GM04504 (cell line): ENCODE data around the gene MOB1A.
"Not testable (repeated sequence)": the region's sequence is repeated elsewhere in the genome, so short reads cannot be mapped to it uniquely, and the experiment has no call there.

Experiments
- DNase-seq: peaks from one replicate; pipeline ENCODE4 v3.0.0-alpha.2; 2012; ENCODE audit warnings: low read depth

MOB1A gene

DNA sequence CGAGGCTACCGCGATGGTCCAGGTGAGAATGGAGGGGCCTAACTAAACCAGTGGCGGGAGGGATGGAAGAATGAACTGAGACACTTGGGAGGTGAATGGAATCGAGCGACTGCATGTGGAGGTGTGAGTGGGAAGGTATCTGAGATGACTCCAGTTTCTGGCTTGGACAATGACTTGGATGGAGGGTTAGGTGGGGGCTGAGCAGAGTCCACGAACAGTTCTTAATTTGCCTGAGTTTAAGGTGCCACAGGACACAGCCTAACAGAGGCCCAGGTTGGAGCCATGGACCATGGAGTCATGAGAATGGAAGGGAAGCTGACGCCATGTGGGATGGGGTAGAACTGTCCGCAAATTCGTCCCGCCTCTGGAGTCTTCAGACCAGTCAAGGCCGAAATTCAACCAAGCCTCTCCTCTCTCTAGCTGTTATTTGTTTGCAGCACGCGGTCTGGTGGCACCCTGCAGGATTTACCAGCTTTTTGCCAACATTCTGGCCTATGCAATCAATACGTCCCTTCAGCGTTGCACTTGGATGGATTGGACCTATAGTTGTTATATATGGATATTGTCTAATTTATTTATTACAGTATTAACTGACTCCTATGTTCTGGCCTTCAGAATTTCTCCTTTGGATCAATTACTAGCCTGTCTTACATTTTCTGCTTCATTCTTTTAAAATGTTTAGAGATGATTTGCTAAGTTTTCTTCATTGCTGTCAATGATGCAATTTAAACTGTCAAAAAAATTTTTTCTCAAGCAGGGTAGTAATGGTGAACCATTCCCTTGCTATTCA, 30.0 kb downstream of the MOB1A start:
- no peak for DNase-seq

DNA sequence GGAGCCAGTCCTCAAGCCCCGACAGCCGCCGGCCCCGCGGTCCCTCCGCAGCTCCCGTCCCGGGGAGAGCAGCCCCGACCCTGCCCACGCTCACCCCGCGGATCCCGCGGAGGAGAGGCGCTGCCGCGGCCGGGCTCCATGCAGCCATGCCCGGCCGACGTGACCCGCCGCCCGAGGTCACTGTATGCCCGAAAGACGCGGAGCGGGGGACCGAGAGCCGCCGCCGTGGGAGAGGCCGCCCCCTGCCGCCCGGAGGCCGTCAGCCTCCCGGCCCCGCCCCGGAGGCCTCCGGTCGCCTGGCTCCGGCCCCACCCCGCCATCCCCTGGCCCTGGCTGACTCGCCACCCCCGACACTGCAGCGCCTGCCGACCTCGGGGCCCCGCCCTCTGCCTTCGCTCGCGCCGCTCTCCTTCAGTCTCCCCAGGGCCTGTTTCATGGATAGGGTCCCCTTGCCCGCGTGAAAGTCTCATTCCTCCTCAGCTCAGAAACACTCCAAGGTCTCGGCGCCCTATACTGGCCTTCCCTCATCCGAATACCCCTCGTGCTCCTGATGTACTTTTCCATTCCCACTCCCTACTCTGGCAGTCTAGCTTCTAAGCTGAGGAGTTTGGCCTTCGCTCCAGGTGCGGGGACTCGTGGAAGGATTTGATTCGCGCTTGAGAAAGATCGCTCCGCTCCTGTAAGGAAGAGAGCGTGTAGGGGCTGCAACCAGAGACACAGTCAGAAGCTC, 30.8 kb downstream of the MOB1A start, which contains the start of gene BOLA3:
BOLA3 (minus strand) TSS at position 186 of the 730 bp plus-strand sequence; CDS start at position 148, 38 bp downstream.
- peak; percentile 52 for DNase-seq

DNA sequence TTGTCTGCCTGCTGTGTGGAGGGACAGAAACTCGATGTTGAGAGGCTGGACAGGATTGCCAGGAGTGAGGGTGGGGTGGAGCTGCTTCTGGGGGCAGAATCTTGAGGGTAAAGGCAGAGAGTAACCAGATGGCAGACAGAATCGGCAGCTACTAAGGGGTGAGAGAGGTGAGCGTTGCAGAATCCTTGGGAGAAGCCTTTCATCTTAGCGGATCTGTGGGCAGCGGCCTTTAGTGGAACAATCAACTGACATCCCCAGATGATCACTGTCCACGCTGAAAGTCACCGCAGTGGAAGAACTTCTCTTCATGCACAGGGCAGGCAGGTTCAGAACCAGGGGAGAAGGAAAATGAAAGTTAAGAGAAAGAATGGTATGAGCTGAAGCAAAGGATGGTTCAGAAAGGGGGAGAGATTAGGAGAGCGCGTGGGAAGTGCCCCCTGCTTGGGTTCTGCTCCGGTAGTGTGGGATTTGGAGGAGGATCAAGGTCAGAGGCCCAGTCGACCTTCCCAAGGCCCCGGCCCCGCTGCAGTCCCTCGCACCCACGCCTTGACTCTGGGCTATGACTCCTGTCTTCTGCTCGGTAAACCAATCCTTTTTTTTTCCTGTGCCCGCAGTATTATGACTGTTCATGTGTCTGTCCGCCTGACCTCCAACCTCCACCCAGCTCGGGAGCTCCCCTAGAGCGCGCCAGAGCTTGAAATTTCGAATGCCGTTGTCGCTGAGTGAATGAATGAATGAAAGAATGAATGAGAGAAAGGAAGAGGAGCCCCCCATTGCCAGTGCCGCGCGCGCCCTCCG, 31.6 kb downstream of the MOB1A start:
- DNase-seq: no peak

DNA sequence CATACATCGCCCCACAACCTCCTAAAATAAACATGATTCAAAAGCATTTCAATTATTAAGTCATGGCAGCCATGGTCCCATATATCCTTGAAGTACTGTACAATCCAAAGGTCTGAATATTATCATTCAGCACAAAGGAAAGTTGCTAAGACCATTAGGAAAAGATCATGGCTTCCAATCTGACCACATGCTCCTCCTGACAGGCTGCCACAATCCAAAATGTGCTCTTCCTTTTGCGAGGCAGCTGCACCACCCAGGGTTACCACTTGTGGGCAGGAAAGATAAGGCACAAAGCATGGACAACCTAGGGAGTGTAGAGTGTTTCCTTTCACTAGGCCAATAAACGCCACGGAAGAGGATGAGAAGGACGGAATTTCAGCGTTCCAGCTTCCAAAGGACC, 36.3 kb downstream of the MOB1A start:
- DNase-seq: no peak

DNA sequence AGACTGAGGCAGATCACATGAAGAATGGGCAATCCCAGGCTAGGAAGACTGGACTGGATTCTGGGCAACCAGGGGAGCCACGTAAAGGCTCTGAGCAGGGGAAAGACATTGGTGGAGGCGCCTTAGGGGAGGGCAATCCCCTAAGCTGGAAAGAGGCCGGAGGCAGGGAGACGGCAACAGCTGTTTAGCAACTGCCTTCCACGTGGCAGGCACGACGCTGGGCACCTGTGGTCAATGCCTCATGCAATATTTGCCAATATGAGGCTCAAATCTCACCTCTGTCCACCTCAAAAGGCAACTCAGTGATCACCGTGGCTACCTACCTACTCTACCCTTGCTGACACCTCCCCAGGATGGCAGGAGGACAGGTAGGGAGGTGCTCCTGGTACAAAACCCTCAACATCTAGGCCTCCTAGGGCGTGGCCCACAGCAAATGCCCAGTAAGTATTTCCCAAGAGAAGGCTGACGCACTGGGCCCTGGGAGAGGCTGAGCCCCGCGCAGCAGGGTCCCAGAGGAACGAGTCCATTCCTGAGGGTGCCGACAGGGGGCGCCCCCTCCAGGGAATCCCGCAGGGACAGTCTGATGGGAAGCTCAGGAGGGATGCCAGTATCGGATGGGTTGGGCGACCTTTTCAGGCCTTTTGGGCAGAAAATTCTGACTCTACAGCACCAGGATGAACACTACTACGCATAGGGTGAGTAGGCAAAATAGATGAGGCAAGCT, 39.9 kb downstream of the MOB1A start:
- DNase-seq: no peak

DNA sequence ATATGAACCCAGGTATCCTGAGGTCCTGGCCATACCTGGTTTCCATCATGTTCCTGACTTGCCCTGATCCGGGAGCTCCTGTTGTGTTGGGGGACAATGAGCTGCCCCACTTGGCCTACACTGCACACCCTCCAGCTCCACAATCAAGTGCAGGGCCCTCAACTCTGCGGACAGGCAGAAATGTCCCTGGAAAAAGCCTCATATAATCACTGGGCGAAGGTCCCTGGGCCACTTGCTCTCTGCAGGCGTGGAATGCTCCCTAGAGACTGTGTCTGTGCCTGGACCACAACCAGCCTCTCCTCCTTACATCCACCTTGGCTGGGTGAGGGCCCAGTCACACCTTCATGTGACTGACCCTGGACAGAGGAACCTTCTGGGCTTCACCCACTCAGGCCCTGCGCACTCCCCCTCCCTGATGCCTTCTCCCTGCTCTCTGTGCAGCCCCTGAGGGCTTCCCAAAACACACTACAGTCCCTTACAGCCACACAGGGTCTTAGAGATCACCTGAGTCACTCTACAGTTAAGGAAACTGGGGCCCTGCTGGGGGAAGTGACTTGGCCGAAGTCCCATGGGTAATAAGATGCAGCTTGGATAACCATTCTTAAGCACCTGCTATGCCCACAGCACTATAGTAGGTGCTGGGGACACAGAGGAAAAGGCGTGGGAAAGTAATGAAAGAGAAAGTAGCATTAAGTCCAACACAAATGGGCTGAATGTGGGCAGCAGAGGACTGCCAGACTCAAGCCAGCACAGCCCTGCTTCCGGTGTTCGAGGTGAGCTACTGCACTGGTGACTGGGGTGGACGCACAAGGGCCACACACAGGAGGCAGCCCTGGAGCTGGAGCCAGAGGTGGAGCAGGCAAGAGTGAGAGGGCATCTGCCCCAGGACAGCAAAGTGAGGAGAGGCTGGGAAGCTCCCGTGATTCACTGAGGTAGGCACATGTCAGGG, 40.8 kb downstream of the MOB1A start:
- DNase-seq: no peak

DNA sequence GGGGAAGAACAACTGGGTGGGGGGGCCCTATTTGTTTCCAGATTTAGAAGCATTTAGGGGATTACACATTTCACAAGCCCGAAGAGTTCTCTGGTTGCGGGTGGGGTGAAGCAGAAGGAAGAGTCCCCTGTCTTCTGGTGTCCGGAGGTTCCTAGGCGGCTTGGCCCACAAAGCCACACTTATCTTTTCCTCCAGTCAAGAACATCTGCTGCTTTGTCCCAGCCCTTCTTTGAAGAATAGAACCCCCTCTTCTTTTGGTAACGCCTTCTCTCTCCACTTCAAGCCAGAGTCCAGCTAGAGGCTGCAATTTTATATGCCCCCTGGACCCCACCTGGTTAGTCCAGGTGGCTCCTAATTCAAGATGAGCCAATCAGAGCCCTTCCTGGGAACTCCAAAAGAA, 46.8 kb downstream of the MOB1A start:
- no peak for DNase-seq

DNA sequence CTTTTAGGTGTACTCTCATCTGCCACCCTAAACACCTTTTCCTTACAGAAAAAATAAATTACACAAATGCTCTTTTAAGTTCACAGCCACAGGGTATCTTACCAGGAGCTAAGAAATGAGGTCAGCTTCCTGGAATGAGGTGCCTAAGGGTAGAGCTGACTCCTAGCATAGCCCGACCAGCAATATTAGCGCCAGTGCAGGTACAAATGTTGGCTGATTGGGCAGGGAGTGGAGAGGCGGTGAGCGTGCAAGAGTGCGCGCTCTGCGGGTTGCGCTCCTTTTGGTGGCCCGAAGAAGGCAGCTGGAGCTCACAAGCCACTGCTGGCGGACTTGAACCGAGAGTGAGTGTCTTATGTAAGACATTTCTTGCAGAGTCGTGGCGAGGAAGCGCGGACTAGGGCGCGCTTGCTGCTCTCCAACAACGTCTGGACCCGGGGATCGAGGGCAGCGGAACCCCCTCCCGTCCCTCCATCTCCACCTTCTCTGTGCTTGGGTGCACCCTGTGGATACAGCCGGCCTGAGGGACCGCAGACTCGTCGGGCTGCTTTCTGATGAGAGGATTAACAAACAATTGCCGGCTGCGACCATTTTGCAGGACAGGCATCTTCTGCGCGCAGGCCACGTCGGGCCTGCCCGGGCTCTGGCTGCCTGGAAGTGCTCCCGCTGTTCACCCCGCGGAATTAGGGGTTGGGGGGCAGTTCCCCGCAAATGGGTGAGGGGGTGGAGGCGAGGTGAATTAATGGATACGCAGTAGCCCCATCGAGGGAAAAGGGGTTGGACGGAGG, 48.3 kb downstream of the MOB1A start:
- DNase-seq: no peak

DNA sequence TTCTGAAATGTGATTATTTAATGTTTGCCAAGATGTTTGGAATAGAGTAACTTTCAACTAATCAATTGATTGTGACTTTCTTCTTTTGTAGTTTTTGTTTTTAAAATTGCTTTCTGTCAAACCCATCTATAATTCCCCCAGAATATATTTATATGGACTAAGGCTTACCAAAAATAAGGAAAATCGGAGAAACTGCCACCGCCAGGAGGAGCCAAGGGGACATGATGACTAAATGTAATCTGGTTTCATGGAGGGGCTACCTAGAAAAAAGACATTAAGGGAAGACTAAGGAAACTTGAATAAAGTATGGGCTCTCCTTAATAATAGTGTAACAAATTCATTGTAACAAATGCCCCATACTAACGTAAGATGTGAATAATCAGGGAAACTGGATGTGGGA, 50.5 kb downstream of the MOB1A start:
- DNase-seq: no peak

DNA sequence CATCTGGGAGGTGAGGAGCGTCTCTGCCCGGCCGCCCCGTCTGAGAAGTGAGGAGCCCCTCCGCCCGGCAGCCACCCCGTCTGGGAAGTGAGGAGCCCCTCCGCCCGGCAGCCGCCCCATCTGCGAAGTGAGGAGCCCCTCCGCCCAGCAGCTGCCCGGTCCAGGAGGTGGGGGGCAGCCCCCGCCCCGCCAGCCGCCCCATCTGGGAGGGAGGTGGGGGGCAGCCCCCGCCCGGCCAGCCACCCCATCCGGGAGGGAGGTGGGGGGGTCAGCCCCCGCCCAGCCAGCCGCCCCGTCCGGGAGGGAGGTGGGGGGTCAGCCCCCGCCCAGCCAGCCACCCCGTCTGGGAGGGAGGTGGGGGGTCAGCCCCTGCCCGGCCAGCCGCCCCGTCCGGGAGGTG, 54.7 kb downstream of the MOB1A start:
- DNase-seq: not testable (repeated sequence)

DNA sequence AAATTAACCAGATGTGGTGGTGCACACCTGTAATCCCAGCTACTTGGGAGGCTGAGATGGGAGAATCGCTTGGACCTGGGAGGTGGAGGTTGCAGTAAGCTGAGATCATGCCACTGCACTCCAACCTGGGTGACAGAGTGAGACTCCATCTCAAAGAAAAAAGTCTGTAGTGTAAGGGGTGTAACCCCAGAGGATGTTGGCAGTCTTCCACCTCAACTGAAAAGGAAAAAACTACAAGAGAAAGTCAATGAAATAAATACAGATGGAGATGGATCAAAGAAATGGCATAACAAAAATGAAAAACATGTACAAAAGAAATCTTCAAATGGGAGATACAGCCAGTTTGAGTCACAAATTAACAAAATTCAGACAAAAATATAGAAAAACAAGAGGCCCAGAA, 56.8 kb downstream of the MOB1A start:
- DNase-seq: not testable (repeated sequence)

DNA sequence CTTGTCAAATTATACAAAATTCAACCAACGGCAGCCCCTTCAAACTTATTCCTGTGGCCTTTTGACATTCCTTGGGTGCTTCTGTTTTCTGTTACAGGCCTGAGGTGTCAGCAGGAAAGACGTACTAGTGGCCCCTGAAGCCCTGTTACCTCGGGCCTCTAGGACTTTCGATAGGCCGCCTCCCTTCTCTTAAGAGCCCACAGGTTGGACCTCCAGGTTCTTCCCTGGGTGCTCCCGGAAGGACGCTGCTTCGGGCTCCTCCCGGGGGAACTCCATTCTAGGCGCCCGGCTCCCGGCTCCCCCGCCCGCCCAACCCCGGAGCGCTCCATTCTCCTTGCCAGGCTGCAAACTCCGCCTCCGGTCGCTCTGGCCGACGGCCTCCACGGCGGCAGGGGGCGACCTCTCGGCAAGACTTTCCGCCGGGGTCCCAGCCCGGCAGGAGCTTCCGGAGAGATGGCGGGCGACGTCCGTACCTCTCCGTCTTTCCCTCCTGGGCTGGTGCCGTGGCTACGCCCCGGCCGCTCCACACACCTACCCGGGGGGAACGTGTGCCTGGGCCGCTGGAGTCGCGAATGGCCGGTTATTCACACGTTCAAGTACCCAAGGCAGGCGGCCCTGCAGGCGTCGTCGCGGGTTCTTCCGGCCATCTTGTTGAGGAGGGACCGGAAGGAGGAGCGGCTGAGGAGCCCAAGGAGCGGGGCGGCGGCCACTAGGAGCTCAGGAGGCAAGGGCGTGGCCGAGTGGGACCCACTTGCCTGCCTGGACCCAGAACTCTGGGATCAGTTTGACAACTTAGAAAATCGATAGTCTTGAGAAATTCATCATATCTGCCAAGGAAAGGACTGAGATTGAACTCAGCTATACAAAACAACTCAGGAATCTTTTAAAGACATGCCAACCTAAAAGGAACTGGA, 58.5 kb downstream of the MOB1A start:
- peak; percentile 65 for DNase-seq

DNA sequence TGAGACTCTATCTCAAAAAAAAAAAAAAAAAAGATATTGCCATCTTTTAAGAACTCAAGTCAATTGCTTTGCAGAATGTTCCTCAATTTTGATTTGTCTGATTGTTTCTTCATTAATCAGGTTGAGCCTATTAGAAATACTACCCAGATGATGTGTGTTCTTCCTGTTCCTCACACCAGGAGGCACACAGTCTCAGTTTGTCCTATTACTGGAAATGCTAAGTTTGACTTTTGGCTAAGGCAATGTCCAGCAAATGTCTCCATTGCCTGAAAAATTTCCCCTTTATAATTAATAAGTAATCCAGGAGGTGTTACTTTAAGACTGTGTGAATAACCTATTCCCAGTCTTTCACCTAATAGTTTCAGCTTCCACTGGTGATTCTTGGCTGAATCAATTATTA, 59.3 kb downstream of the MOB1A start:
- no peak for DNase-seq

DNA sequence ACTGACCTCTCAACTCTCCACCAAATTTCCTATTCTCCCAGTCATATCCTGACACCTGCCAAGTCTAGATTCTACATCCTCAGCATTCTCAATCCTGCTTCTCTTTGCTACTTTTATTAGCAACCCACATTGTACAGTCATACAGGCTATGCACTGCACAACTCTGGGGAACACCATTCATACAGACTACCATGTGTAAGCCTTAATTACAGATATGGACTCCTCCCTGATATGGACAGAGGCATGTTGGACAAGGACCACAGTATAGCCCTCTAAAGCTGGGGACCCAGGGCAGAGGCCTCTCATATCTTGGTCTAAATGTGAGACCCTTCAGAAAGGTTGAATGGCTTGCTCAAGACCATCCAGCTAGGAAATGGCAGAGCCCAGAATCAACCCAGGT, 67.3 kb downstream of the MOB1A start:
- no peak for DNase-seq

DNA sequence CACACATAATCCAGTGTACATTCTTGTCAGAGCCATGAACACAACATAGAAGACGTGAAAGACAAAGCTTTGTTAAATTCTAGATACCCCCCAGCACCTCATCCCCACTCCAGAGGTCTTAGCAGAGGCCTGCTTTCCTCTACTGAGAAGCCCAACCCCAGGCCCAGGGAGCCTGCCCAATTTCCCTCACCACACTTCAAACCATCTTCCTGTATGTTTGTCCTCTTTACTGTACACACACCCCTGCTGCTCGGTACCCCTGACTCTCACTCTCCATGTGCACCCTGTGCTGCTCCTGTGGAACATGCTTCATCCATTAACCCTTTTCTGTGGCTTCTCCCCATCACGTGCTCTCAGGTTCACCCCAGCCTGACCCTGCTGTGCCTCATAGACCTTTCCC, 68.1 kb downstream of the MOB1A start:
- no peak for DNase-seq

DNA sequence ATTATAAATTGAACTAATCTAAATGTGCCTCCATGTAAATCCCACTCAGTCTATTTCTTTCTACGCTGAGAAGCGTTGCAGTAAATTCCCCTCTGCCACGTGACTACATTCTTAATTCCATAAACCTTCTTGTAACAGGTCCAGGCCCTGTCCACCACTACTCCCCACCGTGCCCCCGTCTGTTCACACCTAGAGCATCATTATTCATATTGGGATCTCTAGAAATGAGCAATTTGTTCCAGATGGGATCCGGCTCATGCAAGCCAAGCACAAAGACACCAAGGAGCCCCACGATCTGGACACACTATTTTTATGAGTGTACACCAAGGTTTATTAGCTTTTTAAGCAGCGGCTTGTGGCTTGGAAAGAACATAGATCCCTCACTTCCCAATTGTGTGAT, 69.1 kb downstream of the MOB1A start:
- DNase-seq: no peak

DNA sequence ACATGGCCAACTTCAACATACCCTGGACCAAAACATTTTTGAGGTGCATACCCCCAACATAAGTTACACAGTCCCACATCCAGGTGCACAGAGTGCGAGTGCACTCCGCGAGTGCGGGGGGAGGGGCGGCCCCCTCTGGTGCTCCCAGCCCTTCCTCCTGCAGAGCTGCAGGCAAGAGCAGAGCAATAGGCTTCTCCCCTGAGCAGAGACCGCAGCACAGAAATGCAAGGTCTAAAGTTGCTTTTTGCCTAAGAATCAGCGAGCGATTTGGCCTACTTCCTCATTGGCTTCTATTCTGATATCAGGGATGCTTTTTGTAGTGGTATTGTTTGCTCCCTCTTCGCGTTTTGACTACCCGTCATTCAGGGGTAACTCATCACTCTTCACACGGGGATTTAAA, 71.6 kb downstream of the MOB1A start:
- DNase-seq: no peak

DNA sequence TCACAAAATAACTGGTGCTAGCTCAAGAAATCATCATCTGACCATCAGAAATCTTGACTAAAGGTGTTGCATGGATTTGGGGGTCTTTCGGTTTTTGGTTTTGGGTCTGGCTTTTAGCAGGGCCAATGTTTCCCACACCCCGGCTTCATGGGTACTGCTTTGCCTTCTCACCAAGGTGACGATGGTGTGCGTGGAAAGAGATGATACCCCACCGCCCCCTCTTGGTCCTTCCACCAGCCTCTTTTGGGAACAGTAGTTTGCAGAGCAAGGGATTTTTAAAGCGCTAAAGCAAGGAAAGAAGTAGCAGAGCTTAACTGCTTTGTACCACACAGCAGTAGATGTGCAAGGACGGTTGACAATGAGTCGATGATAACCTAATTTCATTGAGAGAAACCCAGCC, 73.3 kb downstream of the MOB1A start:
- DNase-seq: no peak

DNA sequence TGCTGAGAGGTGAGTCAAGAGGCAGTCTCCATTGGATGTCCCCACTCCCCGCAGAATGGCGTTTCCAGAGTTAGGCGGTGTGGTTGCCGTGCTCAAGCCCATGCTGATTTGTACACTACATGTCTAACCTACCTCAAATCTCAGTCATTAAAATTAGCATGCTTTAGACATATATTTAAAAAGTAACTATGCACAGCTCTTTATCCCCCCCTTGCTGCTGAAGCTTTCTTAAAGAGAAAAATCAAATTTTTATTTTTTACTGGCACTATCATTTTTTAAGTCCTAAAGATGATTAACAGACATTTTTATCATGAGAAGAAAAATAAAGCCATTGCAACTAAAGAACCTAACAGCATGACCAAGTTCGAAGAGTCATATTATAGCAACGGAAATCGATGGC, 73.8 kb downstream of the MOB1A start:
- no peak for DNase-seq
